Caco-2 (cell line): ENCODE results near the gene OR4E2. TPM values are rescaled to one million over a fixed set of nuclear protein-coding genes. Genes with fewer than 3 reads are reported as not detected.
"Not testable (repeated sequence)": the region's sequence is repeated elsewhere in the genome, so short reads cannot be mapped to it uniquely, and the experiment has no call there.

ENCODE experiments used
- BruUV-seq: library from RNA; stranded (reverse); fragments of 400-500 nt; replicated peaks from 2 replicates; lab custom pipeline; 2021; lab: Mats Ljungman, UMichigan
- CTCF ChIA-PET: fragments of 300-600 bp; sonication (Branson Sonifier 250); formaldehyde crosslinking; loops from one replicate; lab custom pipeline; 2022; ENCODE audit warnings: antibody characterized with exemption; lab: Charles Lee
- POLR2A ChIA-PET: fragments of 300-600 bp; sonication (Branson Sonifier 250); formaldehyde crosslinking; loops from one replicate; lab custom pipeline; 2022; ENCODE audit warnings: antibody characterized with exemption; lab: Charles Lee
- DNase-seq, 2 experiments: peaks; one replicate each; pipeline versions ENCODE4 v3.0.0 to v3.0.0-alpha.2; 2020 to 2022
- H3K27me3 ChIP-seq: replicated peaks from 2 replicates; pipeline ENCODE4 v1.6.0; 2011; ENCODE audit warnings: low read length; ENCODE audit not compliant: control insufficient read depth, insufficient read depth
- H3K36me3 ChIP-seq: 2 replicates; pipeline ENCODE4 v1.5.1; 2011; ENCODE audit warnings: low read length; ENCODE audit not compliant: control insufficient read depth, insufficient read depth
- H3K4me1 ChIP-seq: fragments of 250-450 bp; sonication (Bioruptor Pico); 2 replicates; pipeline ENCODE4 v1.5.1; 2020; ENCODE audit warnings: mild to moderate bottlenecking
- H3K4me3 ChIP-seq: 2 replicates; pipeline ENCODE4 v1.5.1; 2011; ENCODE audit warnings: low read depth, mild to moderate bottlenecking, control low read depth, low read length
- H3K9me3 ChIP-seq: fragments of 250-450 bp; sonication (Bioruptor Pico); 2 replicates; pipeline ENCODE4 v1.5.1; 2020; ENCODE audit warnings: mild to moderate bottlenecking, moderate library complexity
- H3K27ac Mint-ChIP-seq: one replicate; pipeline ENCODE4 v1.8.0; 2022; ENCODE audit warnings: mixed read lengths; ENCODE audit not compliant: unreplicated experiment
- H3K27me3 Mint-ChIP-seq: one replicate; pipeline ENCODE4 v1.8.0; 2022; ENCODE audit warnings: mixed read lengths; ENCODE audit not compliant: insufficient read depth, unreplicated experiment
- H3K36me3 Mint-ChIP-seq: one replicate; pipeline ENCODE4 v1.8.0; 2022; ENCODE audit warnings: mild to moderate bottlenecking, mixed read lengths; ENCODE audit not compliant: insufficient read depth, unreplicated experiment
- H3K4me1 Mint-ChIP-seq: one replicate; pipeline ENCODE4 v1.8.0; 2022; ENCODE audit warnings: low read depth, mixed read lengths; ENCODE audit not compliant: unreplicated experiment
- H3K4me3 Mint-ChIP-seq: one replicate; pipeline ENCODE4 v1.8.0; 2022; ENCODE audit warnings: mild to moderate bottlenecking, moderate library complexity, mixed read lengths; ENCODE audit not compliant: unreplicated experiment
- H3K9me3 Mint-ChIP-seq: one replicate; pipeline ENCODE4 v1.8.0; 2022; ENCODE audit warnings: mixed read lengths; ENCODE audit not compliant: unreplicated experiment
- intact Hi-C: fragments of 100-400 bp; cut with micrococcal nuclease; formaldehyde crosslinking; loops from one replicate; pipeline ENCODE4 v1.10.0; 2022; ENCODE audit not compliant: unreplicated experiment
- total RNA-seq: library from RNA; stranded (reverse); gene quantifications from 2 replicates; pipeline ENCODE4 v1.2.3, GENCODE V29; 2022
- TF ChIP-seq, protein P1 (sequence below), 2 experiments: fragments of 200-600 bp in 1 of 2; IDR thresholded peaks; 1 replicate in 1 of 2; 2 replicates in 1 of 2; pipeline versions ENCODE4 v1.5.1 to v1.8.0; 2011 to 2022; ENCODE audit warnings: antibody characterized with exemption in 1 of 2, control low read depth in 1 of 2, inconsistent platforms in 1 of 2, low read depth in 1 of 2, low read length in 1 of 2, mild to moderate bottlenecking in 1 of 2, moderate library complexity in 1 of 2; ENCODE audit not compliant: insufficient read depth in 1 of 2, severe bottlenecking in 1 of 2, unreplicated experiment in 1 of 2

The OR4E2 gene
- total RNA-seq, 1 experiment from 2014 or later = not detected

DNA sequence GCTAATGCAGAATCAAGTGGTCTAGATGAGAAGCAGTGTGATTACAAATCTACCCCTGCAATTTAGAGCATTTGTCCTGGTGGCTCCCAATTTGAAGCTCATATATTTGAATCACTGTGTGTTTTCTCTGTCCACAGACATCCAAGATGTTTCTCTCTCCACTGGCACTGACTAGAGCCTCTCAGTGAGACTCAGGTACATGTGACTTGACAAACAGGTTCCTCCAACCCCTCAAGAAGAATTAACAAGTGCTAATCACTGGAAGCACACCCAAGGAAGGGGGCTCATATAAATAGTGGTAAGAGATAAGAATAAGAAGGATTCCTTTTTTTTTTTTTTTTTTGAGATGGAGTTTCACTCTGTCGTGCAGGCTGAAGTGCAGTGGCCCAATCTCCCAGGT lies 39.4 kb upstream of the OR4E2 start:
- peak in 1 of 2 experiments; percentile 9 for DNase-seq
- TF ChIP-seq, protein P1, sequence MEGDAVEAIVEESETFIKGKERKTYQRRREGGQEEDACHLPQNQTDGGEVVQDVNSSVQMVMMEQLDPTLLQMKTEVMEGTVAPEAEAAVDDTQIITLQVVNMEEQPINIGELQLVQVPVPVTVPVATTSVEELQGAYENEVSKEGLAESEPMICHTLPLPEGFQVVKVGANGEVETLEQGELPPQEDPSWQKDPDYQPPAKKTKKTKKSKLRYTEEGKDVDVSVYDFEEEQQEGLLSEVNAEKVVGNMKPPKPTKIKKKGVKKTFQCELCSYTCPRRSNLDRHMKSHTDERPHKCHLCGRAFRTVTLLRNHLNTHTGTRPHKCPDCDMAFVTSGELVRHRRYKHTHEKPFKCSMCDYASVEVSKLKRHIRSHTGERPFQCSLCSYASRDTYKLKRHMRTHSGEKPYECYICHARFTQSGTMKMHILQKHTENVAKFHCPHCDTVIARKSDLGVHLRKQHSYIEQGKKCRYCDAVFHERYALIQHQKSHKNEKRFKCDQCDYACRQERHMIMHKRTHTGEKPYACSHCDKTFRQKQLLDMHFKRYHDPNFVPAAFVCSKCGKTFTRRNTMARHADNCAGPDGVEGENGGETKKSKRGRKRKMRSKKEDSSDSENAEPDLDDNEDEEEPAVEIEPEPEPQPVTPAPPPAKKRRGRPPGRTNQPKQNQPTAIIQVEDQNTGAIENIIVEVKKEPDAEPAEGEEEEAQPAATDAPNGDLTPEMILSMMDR (IDR thresholded peaks at IDR 0.05; ENCODE audit: insufficient read depth in 1 of 2, low read depth in 1 of 2, low read length in 1 of 2, severe bottlenecking in 1 of 2, unreplicated experiment in 1 of 2) = no peak
- Mint-ChIP-seq H3K27ac (no peak overlapping the region), H3K4me1 (peaks cover 7% of the 10 kb centered on the region), H3K9me3 (no peaks in the 10 kb centered on the region), H3K27me3 (no peaks in the 10 kb centered on the region), H3K4me3 (no peak overlapping the region), H3K36me3 (no peaks in the 10 kb centered on the region)
- intact Hi-C loops = no loop called here
- ChIA-PET POLR2A (no interaction called here), CTCF (interaction anchor here (0.7 kb wide), 1 partner anchor 140 kb away, joined by 4 read pairs; no protein-coding TSS in a partner anchor)
- Histone ChIP-seq H3K27me3 (no peaks in the 10 kb centered on the region), H3K9me3 (no peaks in the 10 kb centered on the region), H3K4me1 (no peaks in the 10 kb centered on the region), H3K4me3 (no peak overlapping the region), H3K36me3 (no peaks in the 10 kb centered on the region)
- BruUV-seq = no TSS peak

DNA sequence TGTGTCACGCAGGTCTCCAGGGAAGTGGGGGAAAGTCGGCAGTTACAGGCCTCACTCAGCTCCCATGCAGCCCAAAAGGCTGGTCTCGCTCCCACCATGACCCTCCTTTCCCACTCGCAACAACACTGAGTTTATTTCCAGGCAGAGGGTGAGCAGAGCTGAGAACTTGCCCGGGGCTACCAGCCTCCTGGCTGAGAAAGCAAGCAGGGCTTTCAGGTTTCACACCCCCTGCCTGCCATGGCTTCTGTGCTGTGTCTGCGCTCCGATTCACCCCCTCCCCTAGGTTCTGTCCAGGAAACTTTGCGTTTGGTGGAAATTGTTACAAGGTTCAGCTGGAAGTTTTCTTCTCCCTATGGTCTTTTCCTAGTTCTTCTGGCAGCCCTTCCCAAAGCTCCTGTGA lies 36.0 kb upstream of the OR4E2 start:
- H3K27ac Mint-ChIP-seq = no peak overlapping the region
- no TSS peak for BruUV-seq
- no peaks in the 10 kb centered on the region for H3K36me3 Mint-ChIP-seq
- TF ChIP-seq, protein P1 (IDR thresholded peaks at IDR 0.05; ENCODE audit: insufficient read depth in 1 of 2, low read depth in 1 of 2, low read length in 1 of 2, severe bottlenecking in 1 of 2, unreplicated experiment in 1 of 2) = no peak
- intact Hi-C loops = no loop called here
- H3K4me3 Mint-ChIP-seq = no peak overlapping the region
- no peak for DNase-seq
- no peaks in the 10 kb centered on the region for H3K36me3 ChIP-seq
- no peaks in the 10 kb centered on the region for H3K9me3 Mint-ChIP-seq
- H3K27me3 Mint-ChIP-seq = no peaks in the 10 kb centered on the region
- peaks cover 7% of the 10 kb centered on the region for H3K4me1 Mint-ChIP-seq
- ChIA-PET CTCF (no interaction called here), POLR2A (no interaction called here)
- no peak overlapping the region for H3K4me3 ChIP-seq
- no peaks in the 10 kb centered on the region for H3K4me1 ChIP-seq
- H3K9me3 ChIP-seq = no peaks in the 10 kb centered on the region
- H3K27me3 ChIP-seq = no peaks in the 10 kb centered on the region

DNA sequence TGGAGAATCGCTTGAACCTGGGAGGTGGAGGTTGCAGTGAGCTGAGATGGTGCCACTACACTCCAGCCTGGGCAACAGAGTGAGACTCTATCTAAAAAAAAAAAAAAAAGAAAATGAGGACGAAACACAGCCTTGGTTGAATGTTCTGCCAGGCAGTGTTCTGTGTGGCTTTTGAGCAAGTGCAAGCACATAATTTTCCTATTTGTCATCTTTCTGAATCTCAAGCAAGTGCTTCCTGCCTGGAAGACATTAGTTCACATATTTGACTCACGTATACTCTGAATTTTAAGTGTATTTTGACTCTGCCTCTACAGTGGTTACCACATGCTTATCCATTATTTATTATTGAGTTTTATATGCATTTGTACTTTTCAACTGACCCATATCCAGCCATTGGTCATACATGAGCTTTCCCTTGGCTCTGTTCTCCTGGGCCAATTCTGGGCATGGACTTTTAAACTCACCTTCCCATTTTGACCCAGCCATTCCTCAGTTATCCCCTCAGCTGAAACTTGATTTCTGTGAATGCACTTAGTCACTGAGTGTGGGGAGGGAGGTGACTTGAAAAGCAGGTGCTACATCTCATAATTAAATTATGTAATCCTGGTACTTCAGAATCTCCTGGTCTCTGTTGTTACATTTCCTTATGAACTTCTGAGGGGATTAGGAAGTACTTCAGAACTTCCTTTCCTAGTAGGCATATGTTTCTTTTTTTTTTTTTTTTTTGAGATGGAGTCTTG lies 27.0 kb upstream of the OR4E2 start:
- ChIA-PET CTCF (no interaction called here), POLR2A (no interaction called here)
- Histone ChIP-seq H3K4me1 (no peaks in the 10 kb centered on the region), H3K27me3 (no peaks in the 10 kb centered on the region), H3K4me3 (no peak overlapping the region), H3K9me3 (no peaks in the 10 kb centered on the region), H3K36me3 (no peaks in the 10 kb centered on the region)
- H3K27me3 Mint-ChIP-seq = no peaks in the 10 kb centered on the region
- H3K4me3 Mint-ChIP-seq = no peak overlapping the region
- no peaks in the 10 kb centered on the region for H3K36me3 Mint-ChIP-seq
- TF ChIP-seq, protein P1 (IDR thresholded peaks at IDR 0.05; ENCODE audit: insufficient read depth in 1 of 2, low read depth in 1 of 2, low read length in 1 of 2, severe bottlenecking in 1 of 2, unreplicated experiment in 1 of 2) = no peak
- H3K4me1 Mint-ChIP-seq = no peaks in the 10 kb centered on the region
- no TSS peak for BruUV-seq
- intact Hi-C loops = no loop called here
- H3K9me3 Mint-ChIP-seq = no peaks in the 10 kb centered on the region
- DNase-seq = no peak
- H3K27ac Mint-ChIP-seq = no peak overlapping the region

DNA sequence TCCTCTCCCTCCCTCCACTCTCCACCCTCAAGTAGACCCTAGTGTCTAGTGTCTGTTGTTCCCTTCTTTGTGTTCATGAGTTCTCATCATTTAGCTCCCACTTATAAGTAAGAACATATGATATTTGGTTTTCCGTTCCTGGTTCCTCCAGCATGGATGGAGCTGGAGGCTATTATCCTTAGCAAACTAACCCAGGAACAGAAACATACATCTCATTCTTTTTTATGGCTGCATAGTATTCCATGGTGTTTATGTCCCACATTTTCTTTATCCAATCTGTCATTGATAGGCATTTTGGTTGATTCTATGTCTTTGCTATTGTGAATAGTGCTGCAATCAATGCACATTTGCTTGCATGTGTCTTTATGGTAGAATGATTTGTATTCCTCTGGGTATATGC lies 23.1 kb upstream of the OR4E2 start:
- H3K9me3 ChIP-seq, H3K27me3 ChIP-seq, H3K9me3 Mint-ChIP-seq, H3K4me3 ChIP-seq, H3K36me3 ChIP-seq, H3K27ac Mint-ChIP-seq, DNase-seq, H3K4me1 Mint-ChIP-seq, H3K27me3 Mint-ChIP-seq, intact Hi-C loops, H3K4me1 ChIP-seq, BruUV-seq, H3K4me3 Mint-ChIP-seq, H3K36me3 Mint-ChIP-seq: not testable (repeated sequence)
- CTCF ChIA-PET = interaction anchor here (0.6 kb wide), 1 partner anchor 10 kb away, joined by 3 read pairs; no protein-coding TSS in a partner anchor
- POLR2A ChIA-PET = interaction anchor here (0.6 kb wide), 1 partner anchor 74 kb away, joined by 3 read pairs; no protein-coding TSS in a partner anchor
